Osteoblast (primary cell): ENCODE measurements around the gene SLAIN1. TPM values are rescaled to one million over a fixed set of nuclear protein-coding genes. Genes with fewer than 3 reads are reported as not detected.

Source experiments
- DNase-seq: peaks from one replicate; pipeline ENCODE4 v3.0.0; 2011; ENCODE audit warnings: low spot score, mixed read lengths; ENCODE audit not compliant: insufficient read length; ENCODE audit errors: missing footprints
- H2AFZ ChIP-seq: 2 replicates; pipeline ENCODE4 v1.6.0; 2011; ENCODE audit warnings: mild to moderate bottlenecking, low read length
- H3K27ac ChIP-seq: 2 replicates; pipeline ENCODE4 v1.5.1; 2011; ENCODE audit warnings: mild to moderate bottlenecking, low read depth, low read length, moderate library complexity
- H3K27me3 ChIP-seq: 2 replicates; pipeline ENCODE4 v1.6.0; 2012; ENCODE audit warnings: mild to moderate bottlenecking, control low read depth, inconsistent platforms, low read length, moderate library complexity; ENCODE audit not compliant: insufficient read depth
- H3K36me3 ChIP-seq: 2 replicates; pipeline ENCODE4 v1.5.1; 2011; ENCODE audit warnings: mild to moderate bottlenecking, low read length, control low read depth, moderate library complexity; ENCODE audit not compliant: insufficient read depth
- H3K4me1 ChIP-seq: 2 replicates; pipeline ENCODE4 v1.5.1; 2011; ENCODE audit warnings: mild to moderate bottlenecking, low read length, control low read depth, moderate library complexity; ENCODE audit not compliant: insufficient read depth
- H3K4me2 ChIP-seq: 2 replicates; pipeline ENCODE4 v1.6.0; 2011; ENCODE audit warnings: mild to moderate bottlenecking, low read length; ENCODE audit not compliant: insufficient read depth
- H3K4me3 ChIP-seq: fragments of 200-600 bp; sonication (generic); 3 replicates; pipeline ENCODE4 v1.5.1; 2012; ENCODE audit warnings: mild to moderate bottlenecking, low read length, inconsistent platforms; ENCODE audit not compliant: insufficient read depth
- H3K79me2 ChIP-seq: 2 replicates; pipeline ENCODE4 v1.6.0; 2012; ENCODE audit warnings: mild to moderate bottlenecking, low read length, control low read depth, inconsistent platforms; ENCODE audit not compliant: insufficient read depth
- H3K9me3 ChIP-seq: 2 replicates; pipeline ENCODE4 v1.5.1; 2011; ENCODE audit warnings: low read depth, low read length, control low read depth
- H4K20me1 ChIP-seq: 2 replicates; pipeline ENCODE4 v1.6.0; 2012; ENCODE audit warnings: mild to moderate bottlenecking, low read length, control low read depth; ENCODE audit not compliant: insufficient read depth
- total RNA-seq: library from RNA; depleted of rRNA; stranded (reverse); fragments of >200 nt; gene quantifications from 2 replicates; pipeline ENCODE4 v1.2.3, GENCODE V29; 2012
- TF ChIP-seq, protein P1 (sequence below): IDR thresholded peaks from 2 replicates; pipeline ENCODE4 v1.5.1; 2011; ENCODE audit warnings: mild to moderate bottlenecking, low read depth, low read length, moderate library complexity; ENCODE audit errors: extremely low read depth

SLAIN1 gene
- total RNA-seq, 1 donor: not detected

GRCh38 chr13:77751513-77752456 lies 54.3 kb downstream of the SLAIN1 start:
- no peak overlapping the region for H3K27ac ChIP-seq
- H3K9me3 ChIP-seq: no peaks in the 10 kb centered on the region
- no peak overlapping the region for H3K4me3 ChIP-seq
- H3K27me3 ChIP-seq: no peaks in the 10 kb centered on the region
- no peaks in the 10 kb centered on the region for H3K4me1 ChIP-seq
- H2AFZ ChIP-seq: no peak overlapping the region
- H4K20me1 ChIP-seq: no peaks in the 10 kb centered on the region
- TF ChIP-seq, protein P1, sequence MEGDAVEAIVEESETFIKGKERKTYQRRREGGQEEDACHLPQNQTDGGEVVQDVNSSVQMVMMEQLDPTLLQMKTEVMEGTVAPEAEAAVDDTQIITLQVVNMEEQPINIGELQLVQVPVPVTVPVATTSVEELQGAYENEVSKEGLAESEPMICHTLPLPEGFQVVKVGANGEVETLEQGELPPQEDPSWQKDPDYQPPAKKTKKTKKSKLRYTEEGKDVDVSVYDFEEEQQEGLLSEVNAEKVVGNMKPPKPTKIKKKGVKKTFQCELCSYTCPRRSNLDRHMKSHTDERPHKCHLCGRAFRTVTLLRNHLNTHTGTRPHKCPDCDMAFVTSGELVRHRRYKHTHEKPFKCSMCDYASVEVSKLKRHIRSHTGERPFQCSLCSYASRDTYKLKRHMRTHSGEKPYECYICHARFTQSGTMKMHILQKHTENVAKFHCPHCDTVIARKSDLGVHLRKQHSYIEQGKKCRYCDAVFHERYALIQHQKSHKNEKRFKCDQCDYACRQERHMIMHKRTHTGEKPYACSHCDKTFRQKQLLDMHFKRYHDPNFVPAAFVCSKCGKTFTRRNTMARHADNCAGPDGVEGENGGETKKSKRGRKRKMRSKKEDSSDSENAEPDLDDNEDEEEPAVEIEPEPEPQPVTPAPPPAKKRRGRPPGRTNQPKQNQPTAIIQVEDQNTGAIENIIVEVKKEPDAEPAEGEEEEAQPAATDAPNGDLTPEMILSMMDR: peak; percentile 72
- H3K36me3 ChIP-seq: no peaks in the 10 kb centered on the region
- H3K4me2 ChIP-seq: no peak overlapping the region
- H3K79me2 ChIP-seq: no peaks in the 10 kb centered on the region
- peak; percentile 77 for DNase-seq

GRCh38 chr13:77752512-77753069 lies 55.1 kb downstream of the SLAIN1 start:
- Histone ChIP-seq H3K9me3 (no peaks in the 10 kb centered on the region), H3K36me3 (no peaks in the 10 kb centered on the region)
- TF ChIP-seq, protein P1: no peak

DNA sequence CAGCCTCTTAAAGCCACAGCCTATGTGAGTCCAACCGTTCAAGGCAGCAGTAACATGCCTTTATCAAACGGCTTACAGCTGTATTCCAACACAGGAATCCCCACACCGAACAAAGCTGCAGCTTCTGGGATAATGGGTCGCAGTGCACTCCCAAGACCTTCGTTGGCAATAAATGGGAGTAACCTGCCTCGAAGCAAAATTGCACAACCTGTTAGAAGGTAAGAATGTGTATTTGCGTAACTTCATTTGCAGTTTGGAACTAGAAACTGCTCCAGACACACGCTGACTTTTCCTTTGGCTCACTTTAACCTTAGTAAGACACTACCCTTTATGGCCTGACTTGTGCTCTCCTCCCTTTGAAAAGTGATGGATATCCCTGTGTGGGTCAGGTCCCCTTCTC lies 63.4 kb downstream of the SLAIN1 start:
- H3K4me2 ChIP-seq: no peak overlapping the region
- no peak for DNase-seq
- no peaks in the 10 kb centered on the region for H4K20me1 ChIP-seq
- no peaks in the 10 kb centered on the region for H3K27me3 ChIP-seq
- H3K4me3 ChIP-seq: no peak overlapping the region
- H3K4me1 ChIP-seq: no peaks in the 10 kb centered on the region
- no peak overlapping the region for H3K27ac ChIP-seq
- no peak overlapping the region for H2AFZ ChIP-seq
- TF ChIP-seq, protein P1: no peak
- H3K36me3 ChIP-seq: no peaks in the 10 kb centered on the region
- H3K79me2 ChIP-seq: no peaks in the 10 kb centered on the region
- no peaks in the 10 kb centered on the region for H3K9me3 ChIP-seq

More at GRCh38 chr13:77752512-77753069, 55.1 kb downstream of the SLAIN1 start:
- no peak overlapping the region for H3K27ac ChIP-seq
- no peaks in the 10 kb centered on the region for H3K27me3 ChIP-seq
- no peaks in the 10 kb centered on the region for H3K79me2 ChIP-seq
- H3K4me3 ChIP-seq: no peak overlapping the region
- no peaks in the 10 kb centered on the region for H3K4me1 ChIP-seq
- H2AFZ ChIP-seq: no peak overlapping the region
- H4K20me1 ChIP-seq: no peaks in the 10 kb centered on the region
- H3K4me2 ChIP-seq: no peak overlapping the region
- no peak for DNase-seq

DNA sequence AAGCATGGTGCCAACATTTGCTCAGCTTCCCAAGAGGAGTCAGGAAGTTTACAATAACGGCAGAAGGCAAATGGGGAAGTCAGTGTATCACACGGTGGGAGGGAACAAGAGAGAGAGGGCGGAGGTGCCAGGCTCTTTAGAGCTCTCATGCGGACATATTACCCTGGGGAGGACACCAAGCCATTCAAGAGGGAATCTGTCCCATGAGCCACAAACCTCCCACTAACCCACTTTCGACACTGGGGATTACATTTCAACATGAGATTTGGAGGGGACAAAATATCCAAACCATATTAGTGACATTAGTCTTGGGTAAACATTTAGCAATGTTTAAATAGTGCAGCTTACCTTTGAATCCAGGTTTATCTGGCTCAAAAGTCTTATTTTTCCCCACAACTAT lies 69.9 kb downstream of the SLAIN1 start:
- DNase-seq: no peak
- H3K4me1 ChIP-seq: no peaks in the 10 kb centered on the region
- H4K20me1 ChIP-seq: no peaks in the 10 kb centered on the region
- H3K27ac ChIP-seq: no peak overlapping the region
- H3K79me2 ChIP-seq: no peaks in the 10 kb centered on the region
- H2AFZ ChIP-seq: no peak overlapping the region
- H3K4me3 ChIP-seq: no peak overlapping the region
- no peak overlapping the region for H3K4me2 ChIP-seq
- TF ChIP-seq, protein P1: no peak
- H3K27me3 ChIP-seq: no peaks in the 10 kb centered on the region
- H3K9me3 ChIP-seq: no peaks in the 10 kb centered on the region
- H3K36me3 ChIP-seq: no peaks in the 10 kb centered on the region
